GM19193 (cell line): Measurements from ENCODE around the gene CPXM2.

Experiments used
- POLR2A ChIP-seq: IDR thresholded peaks from 4 replicates; pipeline ENCODE4 v1.6.1; 2011; ENCODE audit not compliant: insufficient read depth, insufficient read length; ENCODE audit errors: extremely low read depth

Gene CPXM2

GRCh38 chr10:123865880-123866279 lies 25.7 kb downstream of the CPXM2 start:
- no peak for TF ChIP-seq POLR2A

- TF ChIP-seq POLR2A, result no peak
These were observed 26.3 kb downstream of the CPXM2 start for GRCh38 chr10:123865350-123865749.

GRCh38 chr10:123864923-123865322 lies 26.7 kb downstream of the CPXM2 start:
- TF ChIP-seq POLR2A, result no peak

- TF ChIP-seq POLR2A, result no peak
These were observed 27.7 kb downstream of the CPXM2 start for GRCh38 chr10:123863721-123864482.

- no peak for TF ChIP-seq POLR2A
These were observed 28.4 kb downstream of the CPXM2 start for GRCh38 chr10:123863183-123863575.

GRCh38 chr10:123862421-123863182 lies 29.0 kb downstream of the CPXM2 start:
- TF ChIP-seq POLR2A, result no peak

GRCh38 chr10:123860856-123861255 lies 30.8 kb downstream of the CPXM2 start:
- no peak for TF ChIP-seq POLR2A

- TF ChIP-seq POLR2A, result no peak
These were observed 31.4 kb downstream of the CPXM2 start for GRCh38 chr10:123860209-123860608.

- TF ChIP-seq POLR2A, result no peak
These were observed 32.0 kb downstream of the CPXM2 start for GRCh38 chr10:123859653-123860050.

GRCh38 chr10:123858907-123859652 lies 32.5 kb downstream of the CPXM2 start:
- no peak for TF ChIP-seq POLR2A

- TF ChIP-seq POLR2A, result no peak
These were observed 33.4 kb downstream of the CPXM2 start for GRCh38 chr10:123858077-123858681.

GRCh38 chr10:123857616-123858015 lies 34.0 kb downstream of the CPXM2 start:
- no peak for TF ChIP-seq POLR2A

GRCh38 chr10:123855008-123855684 lies 36.5 kb downstream of the CPXM2 start:
- TF ChIP-seq POLR2A, result no peak

GRCh38 chr10:123854498-123854897 lies 37.1 kb downstream of the CPXM2 start:
- TF ChIP-seq POLR2A, result no peak
